ENCODE data around the gene ORAI2. TPM values are rescaled to one million over a fixed set of nuclear protein-coding genes. Genes with fewer than 3 reads are reported as not detected.
A peak's percentile ranks its signal among the peaks of the same experiment; 100 is the strongest.

ORAI2 gene
- total RNA-seq, 4 donors from 2014 or later, result 0.30 to 9.1 (median 5.1) TPM

- TF ChIP-seq POLR2A (IDR thresholded peaks at IDR 0.05), result no peak
- TF ChIP-seq CTCF (IDR thresholded peaks at IDR 0.05), result no peak
- WGBS, 2 donors, result 85 to 95% methylated on average over 5 of the region's 5 CpGs
- Histone ChIP-seq H3K27ac (no peak overlapping the region), H3K27me3 (no peaks in the 10 kb centered on the region), H3K4me3 (no peak overlapping the region), H3K36me3 (peaks cover 0 to 100% (median 6%) of the 10 kb centered on the region in 3 donors), H3K4me1 (peaks cover 0 to 5% (median 0%) of the 10 kb centered on the region in 3 donors), H3K9me3 (no peaks in the 10 kb centered on the region)
- intact Hi-C loops (cut with DNase I), result no loop called here
- no peak for DNase-seq
These were observed 14.8 kb upstream of the ORAI2 start for GRCh38 chr7:102418592-102418991.

- no peaks in the 10 kb centered on the region for H3K9me3 ChIP-seq
- TF ChIP-seq POLR2A (IDR thresholded peaks at IDR 0.05) (no peak), CTCF (IDR thresholded peaks at IDR 0.05) (no peak)
- no peak for DNase-seq
- intact Hi-C loops (cut with DNase I), result no loop called here
- H3K27ac ChIP-seq, result no peak overlapping the region
- WGBS, 2 donors, result 87 to 91% methylated on average over 10 of the region's 10 CpGs
- peaks cover 0 to 100% (median 9%) of the 10 kb centered on the region in 3 donors for H3K36me3 ChIP-seq
- H3K4me3 ChIP-seq, result no peak overlapping the region
- H3K27me3 ChIP-seq, result no peaks in the 10 kb centered on the region
- peaks cover 0 to 20% (median 0%) of the 10 kb centered on the region in 3 donors for H3K4me1 ChIP-seq
These were observed 11.6 kb upstream of the ORAI2 start for GRCh38 chr7:102421706-102422240.

- peaks cover 0 to 89% (median 10%) of the 10 kb centered on the region in 3 donors for H3K36me3 ChIP-seq
- no peak overlapping the region for H3K4me3 ChIP-seq
- 63% methylated on average over 6 of the region's 12 CpGs; no CpG with 5 or more reads in 1 of the 2 donors for WGBS, 2 donors
- H3K9me3 ChIP-seq, result no peaks in the 10 kb centered on the region
- H3K27me3 ChIP-seq, result no peaks in the 10 kb centered on the region
- H3K27ac ChIP-seq, result no peak overlapping the region
- no peak for TF ChIP-seq CTCF (IDR thresholded peaks at IDR 0.05)
- TF ChIP-seq POLR2A (IDR thresholded peaks at IDR 0.05), result no peak
- intact Hi-C loops (cut with DNase I), result no loop called here
- no peak for DNase-seq
- H3K4me1 ChIP-seq, result peaks cover 0 to 27% (median 0%) of the 10 kb centered on the region in 3 donors
These were observed 9.2 kb upstream of the ORAI2 start for GRCh38 chr7:102424129-102424551.

GRCh38 chr7:102424787-102425218 is 8.6 kb upstream of the ORAI2 start:
- Histone ChIP-seq H3K4me1 (peaks cover 0 to 27% (median 0%) of the 10 kb centered on the region in 3 donors), H3K9me3 (no peaks in the 10 kb centered on the region), H3K27me3 (no peaks in the 10 kb centered on the region), H3K27ac (peak overlapping the region in 3 of 4 donors; percentile 74 to 82 (median 76)), H3K36me3 (peaks cover 0 to 82% (median 10%) of the 10 kb centered on the region in 3 donors), H3K4me3 (no peak overlapping the region)
- no peak for DNase-seq
- TF ChIP-seq POLR2A (IDR thresholded peaks at IDR 0.05), result peak in 1 of 4 donors; percentile 22
- no peak for TF ChIP-seq CTCF (IDR thresholded peaks at IDR 0.05)
- WGBS, 2 donors, result 71 to 90% methylated on average over 10 to 11 of the region's 13 CpGs
- intact Hi-C loops (cut with DNase I), result no loop called here

GRCh38 chr7:102425639-102426267 is 7.6 kb upstream of the ORAI2 start:
- H3K27ac ChIP-seq, result peak overlapping the region; percentile 72 to 82 (median 75)
- no peaks in the 10 kb centered on the region for H3K27me3 ChIP-seq
- peaks cover 0 to 33% (median 5%) of the 10 kb centered on the region in 3 donors for H3K4me1 ChIP-seq
- peak in 2 of 4 donors; percentile 19 to 65 for TF ChIP-seq POLR2A (IDR thresholded peaks at IDR 0.05)
- no peak for TF ChIP-seq CTCF (IDR thresholded peaks at IDR 0.05)
- peak; percentile 67 for DNase-seq
- peaks cover 0 to 73% (median 10%) of the 10 kb centered on the region in 3 donors for H3K36me3 ChIP-seq
- H3K9me3 ChIP-seq, result no peaks in the 10 kb centered on the region
- WGBS, 2 donors, result 55% methylated on average over 10 to 17 of the region's 25 CpGs
- intact Hi-C loops (cut with DNase I), result no loop called here
- peak overlapping the region in 1 of 4 donors; percentile 38 for H3K4me3 ChIP-seq

All from esophagus squamous epithelium (tissue), 5 donors.